IMR-90 (cell line): ENCODE measurements around the gene RHBDF2. TPM values are rescaled to one million over a fixed set of nuclear protein-coding genes. Genes with fewer than 3 reads are reported as not detected.
A peak's percentile ranks its signal among the peaks of the same experiment; 100 is the strongest.

ENCODE experiments used
- ATAC-seq: fragments of 200-7000 bp; cut with Tn5 transposase; 2 replicates; pipeline ENCODE4 v1.9.1; 2020; ENCODE audit warnings: low read depth, mild to moderate bottlenecking, moderate library complexity
- BruUV-seq: library from RNA; stranded (reverse); fragments of 400-500 nt; replicated peaks from 2 replicates; lab custom pipeline; 2021; lab: Mats Ljungman, UMichigan
- CTCF ChIA-PET: fragments of 300-600 bp; formaldehyde crosslinking; extraction: SDS; loops from one replicate; lab custom pipeline; 2021; ENCODE audit warnings: antibody characterized with exemption; lab: Yijun Ruan, JAX
- POLR2A ChIA-PET: fragments of 300-600 bp; sonication (Branson Sonifier 250); formaldehyde crosslinking; loops from one replicate; lab custom pipeline; 2022; ENCODE audit warnings: antibody characterized with exemption; ENCODE audit not compliant: unreplicated experiment; lab: Charles Lee
- DNase-seq: peaks from one replicate; pipeline ENCODE4 v3.0.0; 2013
- H2AFZ ChIP-seq: replicated peaks from 2 replicates; pipeline ENCODE3; 2013; ENCODE audit warnings: low read length, mild to moderate bottlenecking; ENCODE audit not compliant: poor library complexity
- H2AK5ac ChIP-seq: 2 replicates; pipeline ENCODE4 v1.6.1; 2013; ENCODE audit warnings: low read depth, low read length, inconsistent platforms
- H2AK9ac ChIP-seq: replicated peaks from 2 replicates; pipeline ENCODE3; 2013; ENCODE audit warnings: mild to moderate bottlenecking, low read depth, low read length, moderate library complexity; ENCODE audit not compliant: poor library complexity
- H2BK120ac ChIP-seq: 2 replicates; pipeline ENCODE4 v1.6.1; 2013; ENCODE audit warnings: low read depth, low read length, inconsistent platforms
- H2BK15ac ChIP-seq: 3 replicates; pipeline ENCODE4 v1.6.1; 2013; ENCODE audit warnings: low read depth, low read length, inconsistent platforms
- H2BK20ac ChIP-seq: 2 replicates; pipeline ENCODE4 v1.6.1; 2013; ENCODE audit warnings: low read depth, mild to moderate bottlenecking, inconsistent platforms, low read length, moderate library complexity
- H2BK5ac ChIP-seq: 2 replicates; pipeline ENCODE4 v1.6.1; 2013; ENCODE audit warnings: mild to moderate bottlenecking, low read depth, low read length, inconsistent platforms; ENCODE audit not compliant: poor library complexity, severe bottlenecking
- H3K14ac ChIP-seq: replicated peaks from 2 replicates; pipeline ENCODE4 v1.6.1; 2013; ENCODE audit warnings: low read depth, low read length, inconsistent platforms
- H3K18ac ChIP-seq: 2 replicates; pipeline ENCODE4 v1.6.1; 2013; ENCODE audit warnings: low read depth, low read length, control low read depth
- H3K23ac ChIP-seq: 2 replicates; pipeline ENCODE4 v1.6.1; 2013; ENCODE audit warnings: low read depth, low read length, inconsistent platforms
- H3K27ac ChIP-seq: 2 replicates; pipeline ENCODE4 v1.5.1; 2013; ENCODE audit warnings: mild to moderate bottlenecking, control low read depth, low read length; ENCODE audit not compliant: insufficient read depth
- H3K27me3 ChIP-seq: 2 replicates; pipeline ENCODE4 v1.6.1; 2013; ENCODE audit warnings: low read length; ENCODE audit not compliant: control insufficient read depth, insufficient read depth
- H3K36me3 ChIP-seq: 2 replicates; pipeline ENCODE4 v1.6.1; 2013; ENCODE audit warnings: low read length, mixed read lengths; ENCODE audit not compliant: control insufficient read depth, insufficient read depth
- H3K4ac ChIP-seq: 2 replicates; pipeline ENCODE4 v1.6.1; 2013; ENCODE audit warnings: low read depth, low read length, inconsistent platforms
- H3K4me1 ChIP-seq: 2 replicates; pipeline ENCODE4 v1.6.1; 2013; ENCODE audit warnings: low read length, mixed read lengths; ENCODE audit not compliant: control insufficient read depth, insufficient read depth
- H3K4me2 ChIP-seq: 2 replicates; pipeline ENCODE4 v1.6.1; 2013; ENCODE audit warnings: low read depth, mild to moderate bottlenecking, control low read depth, low read length, moderate library complexity
- H3K4me3 ChIP-seq: 2 replicates; pipeline ENCODE4 v1.5.1; 2013; ENCODE audit warnings: low read depth, mild to moderate bottlenecking, control low read depth, low read length, moderate library complexity; ENCODE audit not compliant: insufficient read depth
- H3K56ac ChIP-seq: 2 replicates; pipeline ENCODE4 v1.6.1; 2013; ENCODE audit warnings: low read length, inconsistent platforms; ENCODE audit not compliant: insufficient read depth; ENCODE audit errors: extremely low read depth
- H3K79me1 ChIP-seq, 2 experiments: 2 replicates each; pipeline ENCODE4 v1.6.1; 2013; ENCODE audit warnings: low read length in 2 of 2, inconsistent platforms in 1 of 2, low read depth in 1 of 2
- H3K9ac ChIP-seq: 2 replicates; pipeline ENCODE4 v1.6.1; 2013; ENCODE audit warnings: low read depth, low read length, control low read depth
- H3K9me1 ChIP-seq: 2 replicates; pipeline ENCODE4 v1.6.1; 2013; ENCODE audit warnings: low read length, inconsistent platforms; ENCODE audit not compliant: insufficient read depth
- H3K9me3 ChIP-seq: 2 replicates; pipeline ENCODE4 v1.6.1; 2013; ENCODE audit warnings: low read length; ENCODE audit not compliant: control insufficient read depth, insufficient read depth
- H4K20me1 ChIP-seq: 2 replicates; pipeline ENCODE4 v1.6.1; 2013; ENCODE audit warnings: low read length, inconsistent platforms; ENCODE audit not compliant: insufficient read depth
- H4K5ac ChIP-seq: 2 replicates; pipeline ENCODE4 v1.6.1; 2013; ENCODE audit warnings: mild to moderate bottlenecking, low read depth, low read length, control low read depth
- H4K8ac ChIP-seq, 2 experiments: 2 replicates each; pipeline ENCODE4 v1.6.1; 2013; ENCODE audit warnings: low read depth in 2 of 2, low read length in 2 of 2, control low read depth in 1 of 2, inconsistent platforms in 1 of 2
- H4K91ac ChIP-seq: 2 replicates; pipeline ENCODE4 v1.6.1; 2013; ENCODE audit warnings: low read depth, low read length, inconsistent platforms; ENCODE audit not compliant: insufficient read depth
- MAFK ChIP-seq: IDR thresholded peaks from 2 replicates; pipeline ENCODE4 v1.6.1; 2012; ENCODE audit warnings: low read depth, low read length, improper control_type of control experiment
- SMC3 ChIP-seq: fragments of 150-350 bp; IDR thresholded peaks from 2 replicates; pipeline ENCODE4 v1.6.1; 2016; ENCODE audit warnings: low read depth, mild to moderate bottlenecking, antibody characterized with exemption, low read length, moderate library complexity
- WGBS, 2 experiments: methylation state at CpG; one replicate each; pipeline versions ENCODE4 v1.1.5 to v1.1.7; 2013; ENCODE audit warnings: missing lambda C conversion rate in 2 of 2; ENCODE audit not compliant: insufficient read length in 1 of 2; ENCODE audit errors: extremely low coverage in 2 of 2; 5-methylcytosine and 5-hydroxymethylcytosine counted together
- dilution Hi-C: fragments of 300-500 bp; cut with HindIII; formaldehyde crosslinking; loops from one replicate; pipeline ENCODE4 v1.14.3; 2018; ENCODE audit warnings: low sequenced_read_pairs; ENCODE audit not compliant: unreplicated experiment
- in situ Hi-C: fragments of 300-500 bp; cut with MboI; formaldehyde crosslinking; loops from 3 replicates; pipeline ENCODE4 v1.14.3; 2019; ENCODE audit warnings: low sequenced_read_pairs, inconsistent platforms, mixed read lengths
- intact Hi-C: fragments of 100-400 bp; cut with micrococcal nuclease; formaldehyde crosslinking; loops from 2 replicates; pipeline ENCODE4 v1.10.0; 2022
- polyA plus RNA-seq, 3 experiments: library from polyadenylated mRNA; depleted of rRNA; stranded (reverse); fragments of >200 nt; gene quantifications; 2 replicates each; pipeline ENCODE4 v1.2.3, GENCODE V29; 2012; ENCODE audit warnings: low replicate concordance in 1 of 3
- total RNA-seq: library from RNA; depleted of rRNA; stranded (reverse); fragments of >200 nt; gene quantifications from 2 replicates; pipeline ENCODE4 v1.2.3, GENCODE V29; 2012
- TF ChIP-seq, protein P1 (sequence below): fragments of 150-350 bp; IDR thresholded peaks from 2 replicates; pipeline ENCODE4 v1.6.1; 2017; ENCODE audit warnings: mild to moderate bottlenecking, antibody characterized with exemption, low read length, low read depth

Gene RHBDF2
- total and polyA plus RNA-seq, 2 of the 4 experiments (the other 2 are of a cell fraction): 1.3 to 8.3 TPM

GRCh38 chr17:76451506-76451905, 49.7 kb downstream of the RHBDF2 start:
- Histone ChIP-seq H3K23ac (peak overlapping the region; percentile 87), H3K4ac (no peak overlapping the region), H3K36me3 (no peaks in the 10 kb centered on the region), H2AK9ac (no peak overlapping the region), H2AFZ (no peak overlapping the region), H2BK20ac (no peak overlapping the region), H2BK15ac (no peak overlapping the region), H3K4me1 (peaks cover 18% of the 10 kb centered on the region), H3K4me2 (peak overlapping the region; percentile 98), H3K79me1 (peaks cover 23 to 59% of the 10 kb centered on the region in 2 experiments; a peak in 3 of 4 replicates), H2BK120ac (no peak overlapping the region), H2AK5ac (no peak overlapping the region), H4K20me1 (peaks cover 61% of the 10 kb centered on the region), H4K8ac (no peak overlapping the region), H4K91ac (no peak overlapping the region), H3K9me1 (peaks cover 27% of the 10 kb centered on the region), H3K4me3 (peak overlapping the region; percentile 87), H3K27me3 (no peaks in the 10 kb centered on the region), H3K27ac (no peak overlapping the region), H4K5ac (no peak overlapping the region), H3K9ac (peak overlapping the region; percentile 65), H2BK5ac (no peak overlapping the region), H3K18ac (no peak overlapping the region), H3K56ac (no peak overlapping the region), H3K9me3 (no peaks in the 10 kb centered on the region), H3K14ac (peak overlapping the region; percentile 72; the same call in 1 of the 2 replicates)
- no TSS peak for BruUV-seq
- DNase-seq (no peak), ATAC-seq (no peak)
- WGBS, 2 experiments: no CpG with 5 or more reads among the region's 6 CpGs
- in situ Hi-C loops: no loop called here
- TF ChIP-seq, protein P1, sequence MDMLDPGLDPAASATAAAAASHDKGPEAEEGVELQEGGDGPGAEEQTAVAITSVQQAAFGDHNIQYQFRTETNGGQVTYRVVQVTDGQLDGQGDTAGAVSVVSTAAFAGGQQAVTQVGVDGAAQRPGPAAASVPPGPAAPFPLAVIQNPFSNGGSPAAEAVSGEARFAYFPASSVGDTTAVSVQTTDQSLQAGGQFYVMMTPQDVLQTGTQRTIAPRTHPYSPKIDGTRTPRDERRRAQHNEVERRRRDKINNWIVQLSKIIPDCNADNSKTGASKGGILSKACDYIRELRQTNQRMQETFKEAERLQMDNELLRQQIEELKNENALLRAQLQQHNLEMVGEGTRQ: no peak
- no peak for TF ChIP-seq SMC3
- TF ChIP-seq MAFK: no peak
- ChIA-PET CTCF (interaction anchor here (0.6 to 2.4 kb wide), 3 partner anchors 17 to 95 kb away, joined by 3 to 7 read pairs (median 3); no protein-coding TSS in a partner anchor), POLR2A (no interaction called here)
- intact Hi-C loops: loop anchor here (10.0 kb wide), 1 partner anchor 137 kb away; no protein-coding TSS in a partner anchor
- dilution Hi-C loops: no loop called here
